Glutamatergic neuron (in vitro differentiated cells): ENCODE data around the gene R3HDM2. TPM values are rescaled to one million over a fixed set of nuclear protein-coding genes. Genes with fewer than 3 reads are reported as not detected.

Experiments
- DNase-seq: peaks from one replicate; pipeline ENCODE4 v3.0.0; 2022
- H3K27ac Mint-ChIP-seq: one replicate; pipeline ENCODE4 v1.8.0; 2020; ENCODE audit warnings: mild to moderate bottlenecking, mixed read lengths, inconsistent platforms; ENCODE audit not compliant: unreplicated experiment
- H3K27me3 Mint-ChIP-seq: one replicate; pipeline ENCODE4 v1.8.0; 2020; ENCODE audit warnings: mild to moderate bottlenecking, moderate library complexity, mixed read lengths, inconsistent platforms; ENCODE audit not compliant: unreplicated experiment
- H3K36me3 Mint-ChIP-seq: one replicate; pipeline ENCODE4 v1.8.0; 2020; ENCODE audit warnings: mild to moderate bottlenecking, mixed read lengths, inconsistent platforms; ENCODE audit not compliant: unreplicated experiment
- H3K4me1 Mint-ChIP-seq: one replicate; pipeline ENCODE4 v1.8.0; 2020; ENCODE audit warnings: mild to moderate bottlenecking, low read depth, mixed read lengths, inconsistent platforms; ENCODE audit not compliant: unreplicated experiment
- H3K4me3 Mint-ChIP-seq: one replicate; pipeline ENCODE4 v1.8.0; 2020; ENCODE audit warnings: mild to moderate bottlenecking, mixed read lengths, inconsistent platforms; ENCODE audit not compliant: unreplicated experiment
- H3K9me3 Mint-ChIP-seq: one replicate; pipeline ENCODE4 v1.8.0; 2020; ENCODE audit warnings: mild to moderate bottlenecking, moderate library complexity, mixed read lengths, inconsistent platforms; ENCODE audit not compliant: unreplicated experiment
- total RNA-seq: library from RNA; stranded (reverse); fragmentation: NEBNext Ultra II Directional; extraction: Animal tissue kit (Norgen Biotek cat#: 25700); gene quantifications from one replicate; pipeline ENCODE4 v1.2.1, GENCODE V29; 2021; ENCODE audit not compliant: unreplicated experiment
- TF ChIP-seq, protein P1 (sequence below): fragments of 200-600 bp; sonication (generic); IDR thresholded peaks from one replicate; pipeline ENCODE4 v1.5.0; 2021; ENCODE audit not compliant: partially characterized antibody, unreplicated experiment

R3HDM2 gene
- total RNA-seq, 1 donor from 2014 or later, result 106 TPM

DNA sequence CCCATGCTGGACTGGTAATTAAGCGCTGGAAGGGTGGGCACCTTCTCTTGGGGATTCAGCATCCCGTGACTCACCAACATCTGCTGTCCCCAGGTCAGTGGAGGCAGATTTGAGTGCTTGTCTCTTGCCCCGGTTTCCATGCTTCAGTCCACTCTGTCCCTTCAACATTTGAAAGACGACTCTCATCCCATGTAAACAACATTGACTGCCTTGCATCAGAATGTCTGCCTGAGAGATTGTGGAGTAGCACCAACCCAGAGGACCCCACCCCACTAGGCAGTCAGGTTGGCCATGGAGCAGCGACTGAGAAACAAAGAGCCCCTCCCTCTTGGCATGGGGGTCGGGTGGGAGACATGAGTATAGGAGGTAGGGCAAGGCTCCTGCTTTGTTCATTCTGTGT is 174.9 kb downstream of the R3HDM2 start:
- H3K27ac Mint-ChIP-seq, result no peak overlapping the region
- H3K9me3 Mint-ChIP-seq, result peaks cover 6% of the 10 kb centered on the region
- H3K36me3 Mint-ChIP-seq, result no peaks in the 10 kb centered on the region

DNA sequence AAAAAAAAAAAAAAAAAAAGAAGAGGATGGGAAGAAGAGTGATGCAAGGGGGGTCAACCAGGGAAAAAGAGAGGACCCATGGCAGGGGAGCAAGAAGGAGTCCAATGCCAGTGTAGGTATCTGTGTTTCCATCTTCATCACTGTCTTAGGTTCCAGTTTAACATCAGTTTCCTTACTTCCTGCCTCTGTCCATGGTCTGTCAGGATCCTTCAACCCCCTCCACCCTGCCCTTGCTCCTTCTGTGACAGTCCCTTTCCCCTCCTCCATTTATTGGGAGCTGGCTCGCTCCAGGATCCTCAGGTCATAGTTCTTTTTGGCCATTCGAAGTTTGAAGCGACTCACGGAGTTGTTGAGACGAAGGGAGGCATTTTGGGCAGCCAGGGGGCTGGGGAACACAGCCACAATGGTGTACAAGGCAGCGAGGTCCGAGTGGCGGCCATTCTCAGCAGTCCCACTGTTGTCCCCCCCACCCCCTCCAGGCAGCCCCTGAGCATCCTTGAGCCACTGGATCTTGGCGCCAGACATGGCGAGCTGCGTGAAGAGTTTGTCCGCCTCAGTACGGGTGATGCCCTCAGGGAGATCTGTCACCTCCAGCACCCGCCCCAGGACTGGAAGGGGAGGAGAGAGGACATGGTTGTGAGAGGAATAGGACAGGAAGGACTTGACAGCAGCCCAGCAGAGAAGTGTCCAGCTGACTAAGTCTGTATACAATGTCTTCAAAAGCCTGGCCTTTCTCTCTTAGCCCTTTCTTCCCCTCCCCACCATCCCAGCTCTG is 176.2 kb downstream of the R3HDM2 start:
- H3K36me3 Mint-ChIP-seq, result no peaks in the 10 kb centered on the region
- H3K4me1 Mint-ChIP-seq, result peaks cover 12% of the 10 kb centered on the region
- peaks cover 8% of the 10 kb centered on the region for H3K9me3 Mint-ChIP-seq
- H3K27ac Mint-ChIP-seq, result no peak overlapping the region
- peaks cover 5% of the 10 kb centered on the region for H3K27me3 Mint-ChIP-seq
- no peak for DNase-seq
- TF ChIP-seq, protein P1, sequence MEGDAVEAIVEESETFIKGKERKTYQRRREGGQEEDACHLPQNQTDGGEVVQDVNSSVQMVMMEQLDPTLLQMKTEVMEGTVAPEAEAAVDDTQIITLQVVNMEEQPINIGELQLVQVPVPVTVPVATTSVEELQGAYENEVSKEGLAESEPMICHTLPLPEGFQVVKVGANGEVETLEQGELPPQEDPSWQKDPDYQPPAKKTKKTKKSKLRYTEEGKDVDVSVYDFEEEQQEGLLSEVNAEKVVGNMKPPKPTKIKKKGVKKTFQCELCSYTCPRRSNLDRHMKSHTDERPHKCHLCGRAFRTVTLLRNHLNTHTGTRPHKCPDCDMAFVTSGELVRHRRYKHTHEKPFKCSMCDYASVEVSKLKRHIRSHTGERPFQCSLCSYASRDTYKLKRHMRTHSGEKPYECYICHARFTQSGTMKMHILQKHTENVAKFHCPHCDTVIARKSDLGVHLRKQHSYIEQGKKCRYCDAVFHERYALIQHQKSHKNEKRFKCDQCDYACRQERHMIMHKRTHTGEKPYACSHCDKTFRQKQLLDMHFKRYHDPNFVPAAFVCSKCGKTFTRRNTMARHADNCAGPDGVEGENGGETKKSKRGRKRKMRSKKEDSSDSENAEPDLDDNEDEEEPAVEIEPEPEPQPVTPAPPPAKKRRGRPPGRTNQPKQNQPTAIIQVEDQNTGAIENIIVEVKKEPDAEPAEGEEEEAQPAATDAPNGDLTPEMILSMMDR, result no peak
- H3K4me3 Mint-ChIP-seq, result no peak overlapping the region

More for the DNA sequence above, 174.9 kb downstream of the R3HDM2 start:
- TF ChIP-seq, protein P1, result no peak
- Mint-ChIP-seq H3K27me3 (peaks cover 5% of the 10 kb centered on the region), H3K4me3 (no peak overlapping the region), H3K4me1 (peaks cover 12% of the 10 kb centered on the region)
- no peak for DNase-seq

DNA sequence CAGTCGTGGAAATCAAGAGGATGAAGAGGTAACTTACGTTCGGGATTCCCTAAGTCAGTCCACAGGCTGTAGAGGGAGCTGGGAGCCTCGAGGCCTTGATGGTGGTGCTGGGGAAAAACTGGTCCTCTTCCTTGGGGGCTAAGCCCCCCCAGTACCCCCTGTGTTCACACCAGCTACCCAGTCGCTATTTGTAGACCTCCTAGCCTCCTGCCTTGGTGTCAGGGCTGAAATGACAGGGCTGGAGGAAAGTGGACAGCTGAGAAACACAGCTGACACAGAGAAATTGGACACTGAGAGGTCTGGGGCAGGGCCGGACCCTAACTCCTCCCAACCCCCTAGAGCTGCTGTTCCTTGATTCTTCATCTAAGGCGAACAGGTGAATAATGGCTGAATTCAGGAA is 179.9 kb downstream of the R3HDM2 start, which contains the start of gene STAC3:
Gene STAC3, minus strand, starts transcription at position 232 of the 400 bp plus-strand sequence. CDS start 1,551 bp downstream, outside the sequence.
- TF ChIP-seq, protein P1, result no peak
- Mint-ChIP-seq H3K4me3 (no peak within 1 kb of the TSS), H3K4me1 (peaks cover 12% of the 10 kb centered on the region), H3K36me3 (no peaks in the 10 kb centered on the region), H3K27me3 (peaks cover 3% of the 10 kb centered on the region), H3K27ac (peak within 1 kb of the TSS; percentile 17), H3K9me3 (peaks cover 12% of the 10 kb centered on the region)
- DNase-seq, result no peak

DNA sequence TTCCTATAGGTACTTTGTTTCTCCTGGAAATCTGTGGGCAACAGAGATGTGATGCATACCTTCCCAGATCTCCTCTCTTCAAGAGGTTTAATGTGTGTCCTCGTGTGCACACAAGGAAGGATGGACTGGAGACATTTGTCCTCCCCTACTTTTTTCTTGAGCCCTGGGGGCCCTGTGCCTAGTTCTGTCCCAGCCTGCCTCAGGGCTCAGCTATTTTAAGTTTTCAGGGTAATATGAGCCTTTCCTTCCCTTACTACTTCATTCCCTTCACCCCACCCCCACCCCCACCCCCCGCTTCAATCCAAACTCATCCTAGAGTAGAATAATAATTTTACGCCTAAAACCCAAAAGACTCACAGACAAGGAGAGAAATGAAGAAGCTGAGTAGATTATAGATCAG is 180.3 kb downstream of the R3HDM2 start:
- H3K27ac Mint-ChIP-seq, result no peak overlapping the region
- H3K36me3 Mint-ChIP-seq, result no peaks in the 10 kb centered on the region
- H3K4me3 Mint-ChIP-seq, result no peak overlapping the region
- peaks cover 10% of the 10 kb centered on the region for H3K9me3 Mint-ChIP-seq
- TF ChIP-seq, protein P1, result no peak
- peaks cover 3% of the 10 kb centered on the region for H3K27me3 Mint-ChIP-seq
- peaks cover 12% of the 10 kb centered on the region for H3K4me1 Mint-ChIP-seq
- DNase-seq, result no peak

DNA sequence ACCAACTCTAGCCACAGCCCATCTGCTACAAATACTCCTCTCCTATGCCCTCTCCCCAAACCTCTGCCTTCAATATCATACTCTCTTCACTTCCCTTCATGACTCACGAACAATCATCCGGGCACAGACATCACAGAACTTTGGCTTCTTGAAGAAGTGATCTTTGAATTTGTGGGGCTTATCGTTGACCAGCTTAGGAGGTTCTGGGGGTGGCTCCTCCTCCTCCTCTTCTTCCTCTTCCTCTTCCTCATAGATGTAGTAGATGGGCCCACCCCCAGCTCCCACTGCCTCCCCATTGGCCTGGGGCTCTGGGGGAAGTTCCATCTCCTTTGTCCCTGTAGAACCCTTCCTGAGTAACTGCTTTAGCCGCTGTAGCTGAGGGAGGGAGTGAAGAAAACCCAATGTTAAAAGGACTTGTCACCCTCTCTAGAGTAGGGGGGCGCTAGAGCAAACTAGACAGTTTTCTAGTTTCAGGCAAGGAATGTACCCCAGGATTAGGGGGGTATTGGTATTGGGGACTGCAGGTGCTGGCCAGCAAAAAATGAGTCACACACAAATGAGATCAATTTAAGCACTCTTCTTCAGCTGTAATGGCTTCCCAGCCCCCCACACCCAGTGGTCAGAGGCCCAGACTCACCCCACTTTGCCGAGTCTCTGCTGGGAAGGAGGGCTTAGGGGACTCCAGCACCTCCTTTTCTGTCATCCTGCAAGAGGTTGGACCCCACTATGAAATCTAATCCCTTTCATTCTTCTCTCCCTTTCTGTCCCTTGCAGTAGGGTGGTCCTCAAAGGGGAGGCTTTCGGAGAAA is 181.7 kb downstream of the R3HDM2 start:
- DNase-seq, result no peak
- TF ChIP-seq, protein P1, result no peak
- Mint-ChIP-seq H3K36me3 (no peaks in the 10 kb centered on the region), H3K27me3 (peaks cover 4% of the 10 kb centered on the region), H3K4me1 (peaks cover 12% of the 10 kb centered on the region), H3K4me3 (no peak overlapping the region), H3K9me3 (peaks cover 10% of the 10 kb centered on the region), H3K27ac (no peak overlapping the region)
